Retinal pigment epithelial cell (primary cell): ENCODE data around the gene IGFBP2.

ENCODE experiments used
- DNase-seq: peaks from one replicate; pipeline ENCODE4 v3.0.0-alpha.2; 2010; ENCODE audit warnings: low read depth
- H3K4me3 ChIP-seq: 2 replicates; pipeline ENCODE4 v1.5.1; 2011; ENCODE audit warnings: mild to moderate bottlenecking, low read length, control low read depth, moderate library complexity
- CTCF ChIP-seq: conservative IDR thresholded peaks from 2 replicates; pipeline ENCODE4 v1.5.1; 2011; ENCODE audit warnings: low read depth, low read length, control low read depth, inconsistent platforms

Gene IGFBP2

GRCh38 chr2:216603010-216603883, 30.0 kb upstream of the IGFBP2 start:
- TF ChIP-seq CTCF: no peak
- no peak for DNase-seq
- no peak overlapping the region for H3K4me3 ChIP-seq

GRCh38 chr2:216603884-216604245, 29.4 kb upstream of the IGFBP2 start:
- no peak overlapping the region for H3K4me3 ChIP-seq
- no peak for DNase-seq

GRCh38 chr2:216604458-216604857, 28.8 kb upstream of the IGFBP2 start:
- no peak overlapping the region for H3K4me3 ChIP-seq
- TF ChIP-seq CTCF: no peak
- no peak for DNase-seq

More at GRCh38 chr2:216603884-216604245, 29.4 kb upstream of the IGFBP2 start:
- no peak for TF ChIP-seq CTCF

GRCh38 chr2:216606551-216607276, 26.5 kb upstream of the IGFBP2 start:
- DNase-seq: no peak
- H3K4me3 ChIP-seq: no peak overlapping the region
- no peak for TF ChIP-seq CTCF

GRCh38 chr2:216607277-216607560, 26.0 kb upstream of the IGFBP2 start:
- DNase-seq: no peak
- TF ChIP-seq CTCF: no peak
- H3K4me3 ChIP-seq: no peak overlapping the region

GRCh38 chr2:216608525-216608924, 24.7 kb upstream of the IGFBP2 start:
- no peak for TF ChIP-seq CTCF
- no peak for DNase-seq
- no peak overlapping the region for H3K4me3 ChIP-seq
